Smooth muscle cell (in vitro differentiated cells): ENCODE results near the gene MBD6. TPM values are rescaled to one million over a fixed set of nuclear protein-coding genes. Genes with fewer than 3 reads are reported as not detected.

Source experiments
- DNase-seq: peaks from one replicate; lab custom pipeline; 2025; ENCODE audit not compliant: unreplicated experiment; lab: John Stamatoyannopoulos, UW
- H2AFZ ChIP-seq: fragments of 200-600 bp; sonication (generic); 2 replicates; pipeline ENCODE4 v1.6.0; 2016; ENCODE audit warnings: antibody characterized with exemption, low read depth, mild to moderate bottlenecking
- H3F3A ChIP-seq: fragments of 200-600 bp; sonication (generic); 2 replicates; pipeline ENCODE4 v1.6.0; 2017; ENCODE audit warnings: antibody characterized with exemption, low read depth
- H3K27ac ChIP-seq: fragments of 200-600 bp; sonication (generic); 2 replicates; pipeline ENCODE4 v1.5.1; 2016; ENCODE audit warnings: low read depth, mild to moderate bottlenecking
- H3K27me3 ChIP-seq: fragments of 200-600 bp; sonication (generic); 2 replicates; pipeline ENCODE4 v1.6.1; 2016; ENCODE audit warnings: low read depth, mild to moderate bottlenecking
- H3K36me3 ChIP-seq: fragments of 200-600 bp; sonication (generic); 2 replicates; pipeline ENCODE4 v1.5.1; 2016; ENCODE audit warnings: low read depth
- H3K4me1 ChIP-seq: fragments of 200-600 bp; sonication (generic); 2 replicates; pipeline ENCODE4 v1.5.1; 2016; ENCODE audit warnings: low read depth
- H3K4me2 ChIP-seq: fragments of 200-600 bp; sonication (generic); 2 replicates; pipeline ENCODE4 v1.6.0; 2016; ENCODE audit warnings: mild to moderate bottlenecking
- H3K4me3 ChIP-seq: fragments of 200-600 bp; sonication (generic); 2 replicates; pipeline ENCODE4 v1.5.1; 2016; ENCODE audit warnings: mild to moderate bottlenecking
- H3K79me2 ChIP-seq: fragments of 200-600 bp; sonication (generic); 2 replicates; pipeline ENCODE4 v1.6.0; 2016; ENCODE audit warnings: low read depth, mild to moderate bottlenecking
- H3K9ac ChIP-seq: fragments of 200-600 bp; sonication (generic); 2 replicates; pipeline ENCODE4 v1.6.0; 2016; ENCODE audit warnings: low read depth
- H3K9me3 ChIP-seq: fragments of 200-600 bp; sonication (generic); replicated peaks from 2 replicates; pipeline ENCODE4 v1.5.1; 2016; ENCODE audit warnings: low read depth
- H4K20me1 ChIP-seq: fragments of 200-600 bp; sonication (generic); 2 replicates; pipeline ENCODE4 v1.6.0; 2016; ENCODE audit warnings: low read depth
- CTCF ChIP-seq: fragments of 200-600 bp; sonication (generic); IDR thresholded peaks from 2 replicates; pipeline ENCODE4 v1.5.1; 2017; ENCODE audit warnings: borderline replicate concordance, mild to moderate bottlenecking, antibody characterized with exemption; ENCODE audit not compliant: insufficient read depth, poor library complexity, severe bottlenecking
- WGBS: methylation state at CpG from one replicate; pipeline ENCODE4 v1.1.7; 2016; ENCODE audit warnings: low lambda C conversion rate; 5-methylcytosine and 5-hydroxymethylcytosine counted together
- polyA plus RNA-seq: library from polyadenylated mRNA; unstranded; fragments of >200 nt; fragmentation: Nextera tagmentation; extraction: Ambion mirVana; gene quantifications from 2 replicates; pipeline ENCODE4 v1.2.1, GENCODE V29; 2016
- total RNA-seq: library from RNA; depleted of rRNA; stranded (reverse); fragments of >200 nt; gene quantifications from 2 replicates; pipeline ENCODE4 v1.2.3, GENCODE V29; 2014

MBD6 gene
- total and polyA plus RNA-seq, 2 experiments from 2014 or later, result 3.7 to 11.7 TPM

DNA sequence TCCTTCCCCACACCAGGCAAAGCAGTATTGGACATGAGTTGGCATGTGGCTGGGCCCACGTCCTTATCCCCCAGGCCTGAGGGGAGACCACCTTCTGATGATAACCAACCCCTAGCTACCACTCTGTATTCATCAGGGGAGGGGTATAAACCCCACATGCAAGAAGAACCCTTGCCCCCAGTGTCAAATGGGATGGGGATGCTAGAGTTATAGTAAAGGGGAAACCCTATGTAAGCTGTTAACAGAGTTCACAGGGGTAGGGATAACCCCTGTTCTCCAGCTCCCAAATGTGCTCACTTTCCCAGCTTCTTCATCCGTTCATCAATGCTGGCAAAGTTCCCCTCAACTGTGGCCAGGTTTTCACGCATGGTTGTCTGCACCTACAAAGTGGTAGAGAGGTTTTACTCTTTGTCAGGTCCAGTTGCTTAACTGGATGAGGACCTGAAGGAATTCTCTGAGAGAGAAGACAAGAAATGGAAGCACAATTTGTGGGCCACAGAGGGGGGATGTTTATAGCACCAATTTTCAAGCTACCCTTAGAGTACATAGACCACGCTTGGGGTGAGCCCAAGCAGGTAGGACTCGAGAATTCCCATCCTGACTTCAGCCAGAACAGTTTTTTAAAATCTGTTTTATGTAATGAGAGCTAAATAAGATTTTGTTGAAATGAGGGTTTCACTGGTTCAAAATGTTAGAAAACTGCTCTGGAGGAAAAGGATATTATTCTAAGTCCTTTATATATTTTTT is 7.9 kb downstream of the MBD6 start:
- no peak for TF ChIP-seq CTCF
- Histone ChIP-seq H3F3A (peaks cover 32% of the 10 kb centered on the region), H3K9me3 (no peaks in the 10 kb centered on the region), H3K4me3 (no peak overlapping the region), H2AFZ (no peak overlapping the region), H3K4me2 (no peak overlapping the region), H3K9ac (no peak overlapping the region), H3K79me2 (peaks cover 6% of the 10 kb centered on the region), H3K27ac (peak overlapping the region; percentile 35), H4K20me1 (peaks cover 26% of the 10 kb centered on the region), H3K27me3 (no peaks in the 10 kb centered on the region), H3K36me3 (peaks cover 11% of the 10 kb centered on the region), H3K4me1 (no peaks in the 10 kb centered on the region)
- 98% methylated on average over 5 of the region's 5 CpGs for WGBS
- no peak for DNase-seq

DNA sequence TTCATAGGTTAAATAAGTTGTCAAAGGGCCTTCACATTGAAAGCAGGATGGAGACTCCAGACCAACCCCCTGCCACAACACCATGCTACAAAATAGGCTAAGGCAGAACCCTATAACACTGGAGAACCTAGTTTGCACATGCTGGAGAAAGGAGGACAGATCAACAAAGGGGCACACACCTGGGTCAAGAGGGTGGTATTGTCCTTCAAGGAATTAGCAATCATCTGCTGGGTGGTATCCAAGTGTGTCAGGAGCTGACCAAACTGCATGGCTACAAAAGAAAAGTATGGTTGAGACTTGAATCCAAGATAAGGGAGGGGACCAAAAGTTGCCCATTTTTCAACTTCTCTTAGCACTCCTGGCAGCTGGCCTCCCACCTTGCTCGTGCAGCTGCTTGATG is 9.2 kb downstream of the MBD6 start:
- WGBS, result 90% methylated on average over 1 of the region's 1 CpG
- Histone ChIP-seq H3K4me2 (no peak overlapping the region), H3K9ac (no peak overlapping the region), H3K27ac (no peak overlapping the region), H3F3A (peaks cover 32% of the 10 kb centered on the region), H4K20me1 (peaks cover 26% of the 10 kb centered on the region), H3K36me3 (peaks cover 11% of the 10 kb centered on the region), H3K4me3 (no peak overlapping the region), H3K79me2 (no peaks in the 10 kb centered on the region), H3K9me3 (no peaks in the 10 kb centered on the region), H2AFZ (no peak overlapping the region), H3K4me1 (no peaks in the 10 kb centered on the region), H3K27me3 (no peaks in the 10 kb centered on the region)
- no peak for DNase-seq
- TF ChIP-seq CTCF, result no peak

- Histone ChIP-seq H3K36me3 (peaks cover 11% of the 10 kb centered on the region), H3K4me3 (no peak overlapping the region)
These were observed 10.5 kb downstream of the MBD6 start for GRCh38 chr12:57533108-57533507.

More at GRCh38 chr12:57533108-57533507, 10.5 kb downstream of the MBD6 start:
- Histone ChIP-seq H3K27me3 (no peaks in the 10 kb centered on the region), H3K9me3 (no peaks in the 10 kb centered on the region), H3K9ac (no peak overlapping the region), H3K4me1 (no peaks in the 10 kb centered on the region), H3F3A (peaks cover 32% of the 10 kb centered on the region), H3K79me2 (no peaks in the 10 kb centered on the region), H4K20me1 (peaks cover 27% of the 10 kb centered on the region), H2AFZ (no peak overlapping the region), H3K27ac (no peak overlapping the region), H3K4me2 (no peak overlapping the region)
- no peak for TF ChIP-seq CTCF
- 97% methylated on average over 8 of the region's 8 CpGs for WGBS
- no peak for DNase-seq
